Amygdala (tissue), 56 donors: ENCODE data around the gene TMEM89.
A peak's percentile ranks its signal among the peaks of the same experiment; 100 is the strongest.

Source experiments
- DNase-seq, 56 donors: peaks; one replicate each; lab custom pipeline; 2025; lab: John Stamatoyannopoulos, UW

The TMEM89 gene

GRCh38 chr3:48644898-48645760 lies 23.6 kb upstream of the TMEM89 start:
- peak in 2 of 56 donors; percentile 6 to 7 for DNase-seq

GRCh38 chr3:48642605-48643004 lies 21.0 kb upstream of the TMEM89 start:
- no peak for DNase-seq

DNA sequence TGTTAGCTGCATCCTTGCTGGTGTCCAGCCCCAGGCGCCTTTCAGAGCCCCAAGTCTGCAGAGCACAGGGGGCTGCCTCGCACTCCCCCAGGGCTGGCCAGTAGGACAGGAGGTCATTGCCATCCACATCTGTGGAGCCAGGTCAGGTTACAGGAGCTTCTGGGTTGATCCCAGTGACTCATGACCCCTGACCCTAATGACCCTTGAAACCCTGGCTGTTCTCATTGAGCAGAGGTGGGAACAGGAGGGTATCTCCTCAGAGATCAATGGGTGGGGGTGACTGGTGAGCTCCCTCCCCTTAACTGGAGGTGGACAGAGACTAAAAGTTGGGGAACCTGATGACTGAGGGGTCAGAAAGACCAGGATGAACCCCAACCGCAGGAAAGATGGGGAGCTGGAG lies 19.8 kb upstream of the TMEM89 start:
- DNase-seq: no peak

- no peak for DNase-seq
Measured at GRCh38 chr3:48639944-48640606, 18.5 kb upstream of the TMEM89 start.

DNA sequence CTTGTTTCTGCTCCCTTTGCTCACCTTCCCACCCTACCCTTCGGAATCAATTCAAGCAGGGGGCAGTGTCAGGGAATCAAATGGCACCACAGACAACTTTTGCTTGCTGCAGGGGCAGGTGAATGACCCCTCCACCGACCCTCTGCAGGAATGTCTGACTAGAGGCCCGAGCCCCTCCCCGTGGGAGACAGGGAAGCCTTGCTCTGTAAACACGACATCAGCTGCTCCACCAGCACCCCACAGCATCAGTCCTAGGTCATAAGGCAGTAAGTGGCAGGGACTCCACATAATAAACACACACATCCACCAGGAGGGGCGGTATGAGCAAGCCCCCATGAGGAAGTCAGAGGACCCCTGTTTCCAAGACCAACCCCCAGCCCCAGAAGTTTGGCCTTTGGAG lies 15.7 kb upstream of the TMEM89 start:
- no peak for DNase-seq

GRCh38 chr3:48636149-48636655 lies 14.6 kb upstream of the TMEM89 start:
- no peak for DNase-seq

- peak; percentile 35 to 99 (median 93) for DNase-seq
Measured at GRCh38 chr3:48635222-48636021, 13.9 kb upstream of the TMEM89 start, which contains the start of gene SLC26A6. Gene SLC26A6, minus strand, starts transcription at chr3:48635461. Its CDS starts 68 bp downstream, at chr3:48635393.

GRCh38 chr3:48634661-48635221 lies 13.2 kb upstream of the TMEM89 start:
- DNase-seq: peak in 14 of 56 donors; percentile 14 to 69 (median 40)

GRCh38 chr3:48633743-48634142 lies 12.2 kb upstream of the TMEM89 start:
- no peak for DNase-seq

- no peak for DNase-seq
Measured at GRCh38 chr3:48633256-48633655, 11.7 kb upstream of the TMEM89 start.

DNA sequence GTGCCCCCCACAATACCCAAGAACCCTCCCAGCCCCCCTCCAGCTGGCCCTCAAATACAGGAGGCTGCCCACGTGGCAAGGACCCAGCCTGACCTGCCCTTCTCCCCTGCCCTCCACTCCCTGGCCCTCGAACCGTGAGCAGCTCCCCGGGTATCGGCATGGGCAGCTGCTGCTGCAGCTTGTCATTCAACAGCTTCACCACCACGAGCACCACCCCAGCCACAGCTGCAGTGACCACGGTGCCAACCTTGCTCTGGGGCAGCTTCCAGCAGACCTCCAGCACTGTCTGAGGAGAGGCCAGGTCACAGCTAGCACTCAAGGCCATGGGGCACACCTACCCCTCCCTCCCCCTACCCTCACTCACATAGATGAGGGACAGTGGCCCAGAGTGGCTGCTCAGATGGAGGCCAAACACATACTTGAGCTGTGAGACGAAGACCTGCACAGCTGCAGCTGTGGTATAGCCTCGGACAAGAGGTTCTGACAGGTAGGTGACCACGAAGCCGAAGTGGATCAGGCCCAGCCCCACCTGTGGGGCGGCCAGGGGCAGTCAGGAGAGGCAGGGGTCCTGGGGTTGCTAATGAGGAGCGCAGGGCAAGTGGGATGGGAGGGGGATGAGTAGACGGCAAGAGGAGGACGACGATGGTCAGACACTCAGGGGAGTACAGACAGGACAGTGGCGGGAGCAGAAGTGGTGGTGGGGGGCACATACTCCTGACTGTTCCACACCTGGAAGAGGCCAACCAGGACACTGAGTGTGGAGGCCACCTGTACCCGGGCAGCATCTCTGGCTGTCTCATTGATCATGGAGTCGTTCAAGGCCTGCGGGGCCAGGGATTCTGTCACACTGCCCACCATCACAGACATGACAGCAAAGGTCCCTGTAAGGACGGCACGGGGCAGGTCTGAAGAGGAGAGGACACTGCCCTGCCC lies 10.2 kb upstream of the TMEM89 start:
- no peak for DNase-seq

DNA sequence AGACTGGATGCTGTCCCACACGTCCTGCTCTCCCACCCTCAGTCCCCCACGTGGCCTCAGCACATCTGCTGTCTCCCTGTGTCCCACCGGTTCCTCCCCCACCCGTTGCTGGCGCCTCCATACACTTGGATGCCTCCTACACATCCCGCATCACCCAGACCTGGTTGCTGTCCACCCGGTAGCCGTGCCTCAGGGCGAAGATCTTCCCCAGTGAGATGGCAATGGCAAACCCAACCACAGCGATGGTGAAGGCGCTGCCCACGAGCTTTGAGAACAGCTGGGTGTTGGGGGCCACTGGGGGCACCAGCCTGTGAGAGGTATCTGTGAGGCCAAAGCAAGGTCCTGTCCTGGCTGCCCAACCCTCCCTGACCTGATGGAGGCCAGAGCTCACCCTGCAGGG lies 9.3 kb upstream of the TMEM89 start:
- DNase-seq: no peak

GRCh38 chr3:48630407-48630806 lies 8.8 kb upstream of the TMEM89 start:
- no peak for DNase-seq

- no peak for DNase-seq
Measured at GRCh38 chr3:48629894-48630293, 8.3 kb upstream of the TMEM89 start.

DNA sequence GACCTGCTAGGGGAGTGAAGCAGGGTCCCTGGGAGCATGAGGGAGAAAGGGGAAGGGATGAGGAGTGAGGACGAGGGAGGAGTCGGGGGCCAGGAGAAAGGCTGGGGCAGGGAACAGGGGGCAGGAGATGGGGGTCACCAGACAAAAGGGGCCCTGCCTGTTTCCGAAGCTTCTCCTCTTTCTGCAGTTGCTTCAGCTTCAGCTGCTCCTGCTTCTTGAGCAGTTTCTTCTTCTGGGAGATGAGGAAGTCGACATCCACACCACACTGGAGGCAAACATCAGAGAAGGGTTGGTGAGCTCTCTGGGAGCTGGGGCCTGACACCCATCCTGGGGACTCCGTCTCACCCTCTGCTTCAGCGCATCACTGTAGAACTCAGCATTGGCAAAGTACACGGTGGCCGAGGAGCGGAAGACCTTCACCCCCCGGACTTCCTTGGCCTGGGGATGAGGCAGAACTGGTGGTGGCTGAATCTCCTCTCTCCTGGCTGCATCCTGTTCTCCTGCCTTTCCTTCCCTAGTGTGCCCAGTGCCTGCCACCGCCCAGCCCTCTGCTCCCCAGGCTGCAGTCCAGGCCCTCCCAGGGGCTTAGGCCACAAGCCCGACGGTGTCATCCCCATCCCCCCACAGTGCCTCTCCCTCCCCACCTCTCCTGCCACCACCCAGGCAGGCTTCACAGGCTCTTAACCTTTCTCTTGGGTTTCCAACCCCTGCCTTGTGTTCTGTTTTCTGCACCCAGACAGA lies 6.9 kb upstream of the TMEM89 start:
- no peak for DNase-seq

DNA sequence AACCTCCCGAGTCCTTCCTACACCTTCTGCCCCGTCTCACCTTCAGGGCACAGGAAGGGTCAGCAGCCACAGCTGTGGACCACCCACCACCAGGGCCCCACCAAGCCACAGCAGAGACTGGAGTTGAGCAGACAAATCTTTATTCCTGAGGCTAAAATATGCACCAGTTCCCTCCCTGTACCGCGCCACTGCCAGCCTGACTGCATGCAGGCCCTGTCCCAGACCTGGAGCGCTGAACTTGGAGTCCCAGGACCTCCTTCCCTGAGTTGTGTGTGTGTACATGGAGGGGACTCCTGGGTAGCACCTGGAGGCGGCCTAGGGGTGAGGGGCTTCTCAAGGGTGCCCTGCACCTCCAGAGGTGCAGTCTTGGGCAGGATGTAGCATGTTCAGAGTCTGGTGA lies 4.0 kb upstream of the TMEM89 start:
- no peak for DNase-seq

GRCh38 chr3:48624767-48625166 lies 3.2 kb upstream of the TMEM89 start:
- DNase-seq: no peak

DNA sequence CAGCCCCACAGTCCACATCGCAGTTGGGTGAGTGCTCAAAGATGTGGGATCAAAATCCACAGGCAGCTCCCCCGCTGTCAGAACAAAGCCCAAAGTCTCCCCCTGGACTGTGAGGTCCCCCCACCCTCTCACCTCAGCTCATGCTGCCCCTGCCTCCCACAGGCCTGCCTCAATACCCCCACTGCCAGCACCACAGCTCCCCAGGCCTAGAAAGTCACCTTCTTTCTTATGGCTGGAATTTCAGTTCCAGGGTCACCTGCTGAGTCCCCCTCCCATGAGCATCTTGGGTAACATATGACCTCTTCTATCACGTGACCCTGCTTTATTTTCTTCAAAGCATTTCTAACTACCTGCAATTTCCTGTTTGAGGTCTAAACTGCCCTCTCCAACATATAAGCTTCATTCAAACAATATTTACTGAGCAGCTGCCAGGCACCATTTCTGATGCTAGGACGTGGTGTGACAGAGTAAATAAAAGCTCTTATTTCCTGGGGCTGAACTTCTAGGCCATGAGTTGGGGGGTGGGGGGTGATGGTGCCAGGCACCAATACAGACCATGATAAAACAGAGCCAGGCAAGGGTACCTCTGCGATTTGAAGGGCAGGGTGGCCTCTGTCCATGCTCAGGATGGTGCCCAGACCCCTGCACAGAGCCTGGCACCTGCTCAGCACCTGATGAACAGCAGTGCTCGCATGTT lies 2.4 kb upstream of the TMEM89 start:
- no peak for DNase-seq
